Stimulated activated CD8-positive, alpha-beta memory T cell treated with anti-CD3 and anti-CD28 coated beads, Interleukin-12 subunit alpha, Interleukin-12 subunit beta, amount 100 ng/mL, for 24 hours (primary cell): ENCODE data around the gene NPLOC4.

ENCODE experiments used
- DNase-seq: peaks from one replicate; pipeline ENCODE4 v3.0.0-alpha.2; 2020; ENCODE audit errors: extremely low read depth

The NPLOC4 gene

DNA sequence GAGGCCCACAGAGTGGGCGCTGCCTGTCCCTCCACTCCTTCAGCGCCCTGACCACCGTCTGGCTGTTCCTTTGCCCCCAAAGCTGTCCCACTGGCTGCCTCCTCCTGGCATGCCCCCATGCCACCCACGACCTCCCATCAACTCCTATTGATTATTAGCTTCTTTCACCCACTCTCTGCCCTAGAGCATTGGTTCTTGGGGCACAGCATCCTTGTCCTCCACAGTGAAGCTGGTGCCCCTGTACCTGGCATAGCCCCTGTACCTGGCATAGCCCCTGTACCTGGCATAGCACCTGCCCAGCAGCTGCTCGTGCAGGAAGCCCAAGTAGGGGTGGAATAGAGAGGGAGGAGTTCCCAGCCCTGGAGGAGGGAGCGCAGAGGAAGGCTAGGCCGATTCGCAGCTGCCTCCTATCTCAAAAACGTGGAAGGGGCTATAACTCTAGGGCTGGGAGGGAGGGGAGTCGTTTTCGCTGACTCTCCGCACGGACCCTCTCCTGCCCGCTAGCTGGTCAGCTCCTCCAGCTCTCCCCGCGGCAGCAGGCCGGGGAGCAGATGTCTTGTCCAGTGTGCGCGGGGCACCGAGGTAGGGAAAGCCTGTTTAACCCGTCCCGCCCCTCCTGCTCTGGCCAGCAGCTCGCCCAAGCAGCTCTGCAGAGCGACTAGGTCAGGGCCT, 118.7 kb downstream of the NPLOC4 start:
- no peak for DNase-seq

GRCh38 chr17:81517339-81518112, 119.4 kb downstream of the NPLOC4 start:
- no peak for DNase-seq

DNA sequence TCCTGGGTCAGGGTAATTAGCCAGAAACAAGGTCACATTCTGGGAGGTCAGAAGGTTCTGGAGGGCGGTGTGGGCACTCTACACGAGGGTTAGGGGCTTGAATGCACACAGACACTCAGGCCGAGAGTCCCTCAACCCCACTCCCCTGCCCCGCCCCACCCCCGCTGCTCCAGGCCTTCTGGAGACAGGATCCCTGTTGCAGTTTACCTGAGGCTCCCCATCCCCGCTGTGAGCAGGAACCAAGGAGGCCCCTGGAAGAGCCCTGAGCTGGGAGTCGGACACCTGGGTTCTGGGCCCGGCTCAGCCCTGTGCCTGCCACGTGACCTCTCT, 119.9 kb downstream of the NPLOC4 start:
- no peak for DNase-seq

GRCh38 chr17:81516439-81516838, 120.5 kb downstream of the NPLOC4 start:
- no peak for DNase-seq

- no peak for DNase-seq
Observed at GRCh38 chr17:81515530-81516041, 121.3 kb downstream of the NPLOC4 start.

- DNase-seq: no peak
Observed at GRCh38 chr17:81514739-81515529, 122.0 kb downstream of the NPLOC4 start.

DNA sequence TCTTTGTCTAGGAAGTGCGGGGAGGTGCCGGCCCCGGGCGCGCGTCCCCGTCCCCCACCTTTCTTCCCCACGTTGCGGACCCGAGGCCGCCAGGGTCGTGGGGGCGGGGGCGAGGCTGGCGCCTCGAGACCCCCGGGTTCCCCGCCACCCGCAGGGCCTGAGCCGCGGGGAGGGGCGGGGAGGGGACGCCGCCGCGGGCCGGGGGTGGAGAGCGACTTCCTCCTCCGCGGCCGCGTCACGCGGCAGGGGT, 122.5 kb downstream of the NPLOC4 start:
- DNase-seq: no peak

GRCh38 chr17:81513753-81514488, 123.0 kb downstream of the NPLOC4 start:
- DNase-seq: no peak

GRCh38 chr17:81513372-81513752, 123.5 kb downstream of the NPLOC4 start:
- no peak for DNase-seq

GRCh38 chr17:81512562-81513371, 124.1 kb downstream of the NPLOC4 start, which contains the start of gene ACTG1:
ACTG1 (minus strand) TSS chr17:81512799; CDS start chr17:81512354, 445 bp downstream.
- DNase-seq: peak; percentile 69

- no peak for DNase-seq
Observed at GRCh38 chr17:81511804-81512561, 124.9 kb downstream of the NPLOC4 start.

DNA sequence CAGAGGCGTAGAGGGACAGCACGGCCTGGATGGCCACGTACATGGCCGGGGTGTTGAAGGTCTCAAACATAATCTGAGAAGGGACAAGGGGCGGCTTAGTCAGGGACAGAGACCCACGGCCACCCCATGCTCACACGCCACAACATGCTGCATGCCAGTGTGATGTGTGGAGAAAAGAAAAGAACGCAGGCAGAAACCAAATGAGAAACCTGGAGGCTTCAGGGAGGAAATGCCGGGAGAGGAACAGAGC, 125.4 kb downstream of the NPLOC4 start:
- DNase-seq: no peak

- no peak for DNase-seq
Observed at GRCh38 chr17:81510785-81511553, 125.9 kb downstream of the NPLOC4 start.

- DNase-seq: no peak
Observed at GRCh38 chr17:81509972-81510784, 126.7 kb downstream of the NPLOC4 start.

- no peak for DNase-seq
Observed at GRCh38 chr17:81509207-81509971, 127.5 kb downstream of the NPLOC4 start.

- DNase-seq: no peak
Observed at GRCh38 chr17:81508639-81509206, 128.2 kb downstream of the NPLOC4 start.
